T-helper 1 cell treated with Interleukin-12 subunit alpha and Interleukin-12 subunit beta and Interleukin-4 antibody, amounts not matched to agents 30 ng/mL and 1 ng/mL, for 36 hours (primary cell): Measurements from ENCODE around the gene MYBPC2. TPM values are rescaled to one million over a fixed set of nuclear protein-coding genes. Genes with fewer than 3 reads are reported as not detected.
"Not testable (repeated sequence)": the region's sequence is repeated elsewhere in the genome, so short reads cannot be mapped to it uniquely, and the experiment has no call there.

ENCODE experiments used
- intact Hi-C: fragments of 100-400 bp; cut with micrococcal nuclease; formaldehyde crosslinking; loops from one replicate; pipeline ENCODE4 v1.15.1; 2024
- total RNA-seq: library from RNA; stranded (reverse); gene quantifications from 2 replicates; pipeline ENCODE4 v1.2.3, GENCODE V29; 2022

Gene MYBPC2
- total RNA-seq, 1 donor from 2014 or later = 0.44 TPM

- intact Hi-C loops = no loop called here
Measured at GRCh38 chr19:50457300-50457699, 24.6 kb downstream of the MYBPC2 start.

- intact Hi-C loops = no loop called here
Measured at GRCh38 chr19:50458396-50459066, 25.8 kb downstream of the MYBPC2 start.

GRCh38 chr19:50459067-50459456 is 26.4 kb downstream of the MYBPC2 start:
- intact Hi-C loops = no loop called here

GRCh38 chr19:50459638-50460037 is 26.9 kb downstream of the MYBPC2 start:
- intact Hi-C loops = no loop called here

- intact Hi-C loops = no loop called here
Measured at GRCh38 chr19:50460161-50460765, 27.6 kb downstream of the MYBPC2 start.

- intact Hi-C loops = loop anchor here (1.0 kb wide), 4 partner anchors 15 to 132 kb away; partner anchors contain the start of genes EMC10, GARIN5A and KCNC3
Measured at GRCh38 chr19:50461066-50461875, 28.6 kb downstream of the MYBPC2 start.

GRCh38 chr19:50462970-50463369 is 30.3 kb downstream of the MYBPC2 start:
- intact Hi-C loops = no loop called here

GRCh38 chr19:50464348-50464747 is 31.7 kb downstream of the MYBPC2 start:
- intact Hi-C loops = no loop called here

GRCh38 chr19:50465000-50465399 is 32.3 kb downstream of the MYBPC2 start:
- intact Hi-C loops = no loop called here

- intact Hi-C loops = no loop called here
Measured at GRCh38 chr19:50465986-50466705, 33.5 kb downstream of the MYBPC2 start.

GRCh38 chr19:50466706-50467039 is 34.0 kb downstream of the MYBPC2 start:
- intact Hi-C loops = no loop called here

- intact Hi-C loops = no loop called here
Measured at GRCh38 chr19:50467566-50467965, 34.9 kb downstream of the MYBPC2 start.

- intact Hi-C loops = no loop called here
Measured at GRCh38 chr19:50468818-50469217, 36.1 kb downstream of the MYBPC2 start.

GRCh38 chr19:50473336-50473735 is 40.6 kb downstream of the MYBPC2 start:
- intact Hi-C loops = not testable (repeated sequence)

GRCh38 chr19:50475101-50475568 is 42.4 kb downstream of the MYBPC2 start:
- intact Hi-C loops = no loop called here

GRCh38 chr19:50475736-50476223 is 43.1 kb downstream of the MYBPC2 start:
- intact Hi-C loops = loop anchor here (1.0 to 2.0 kb wide), 8 partner anchors 14 to 146 kb away; partner anchors contain the start of genes JOSD2, KCNC3, NR1H2 and POLD1

GRCh38 chr19:50476224-50476906 is 43.7 kb downstream of the MYBPC2 start, which contains the start of the genes EMC10 and GARIN5A:
TSS of gene EMC10 (plus strand) at chr19:50476507. CDS start at chr19:50476545, 38 bp downstream.
TSS of gene GARIN5A (minus strand) at chr19:50476848. CDS start at chr19:50476388, 460 bp downstream.
- intact Hi-C loops = loop anchor here (1.0 to 2.0 kb wide), 8 partner anchors 15 to 147 kb away; partner anchors contain the start of genes JOSD2, KCNC3, NR1H2 and POLD1

GRCh38 chr19:50476907-50477238 is 44.2 kb downstream of the MYBPC2 start:
- intact Hi-C loops = loop anchor here (1.0 to 2.0 kb wide), 8 partner anchors 16 to 148 kb away; partner anchors contain the start of genes JOSD2, KCNC3, NR1H2 and POLD1

GRCh38 chr19:50477751-50478515 is 45.2 kb downstream of the MYBPC2 start:
- intact Hi-C loops = loop anchor here (2.0 kb wide), 2 partner anchors 47 to 109 kb away; no protein-coding TSS in a partner anchor
